ENCODE measurements around the gene CALD1.
A peak's percentile ranks its signal among the peaks of the same experiment; 100 is the strongest.

CALD1 gene

GRCh38 chr7:134763960-134764359 lies 15.5 kb upstream of the CALD1 start:
- no peak for DNase-seq

GRCh38 chr7:134764365-134764764 lies 15.1 kb upstream of the CALD1 start:
- no peak for DNase-seq

- DNase-seq, result peak; percentile 78
Measured at GRCh38 chr7:134766779-134767519, 12.5 kb upstream of the CALD1 start.

GRCh38 chr7:134767520-134768168 lies 11.8 kb upstream of the CALD1 start:
- no peak for DNase-seq

- DNase-seq, result no peak
Measured at GRCh38 chr7:134768243-134768642, 11.2 kb upstream of the CALD1 start.

GRCh38 chr7:134770676-134771075 lies 8.8 kb upstream of the CALD1 start:
- DNase-seq, result no peak

GRCh38 chr7:134771111-134771510 lies 8.3 kb upstream of the CALD1 start:
- DNase-seq, result no peak

- DNase-seq, result no peak
Measured at GRCh38 chr7:134771889-134772288, 7.5 kb upstream of the CALD1 start.

GRCh38 chr7:134772401-134772800 lies 7.0 kb upstream of the CALD1 start:
- no peak for DNase-seq

GRCh38 chr7:134773164-134773563 lies 6.3 kb upstream of the CALD1 start:
- DNase-seq, result no peak

GRCh38 chr7:134774119-134774518 lies 5.3 kb upstream of the CALD1 start:
- no peak for DNase-seq

- no peak for DNase-seq
Measured at GRCh38 chr7:134777470-134777869, 2.0 kb upstream of the CALD1 start.

- DNase-seq, result no peak
Measured at GRCh38 chr7:134777908-134778580, 1.4 kb upstream of the CALD1 start.

GRCh38 chr7:134779741-134780065 lies 269 bp downstream of the CALD1 start:
- DNase-seq, result no peak

GRCh38 chr7:134780166-134780828 lies 863 bp downstream of the CALD1 start:
- DNase-seq, result no peak

GRCh38 chr7:134781171-134781570 lies 1.7 kb downstream of the CALD1 start:
- DNase-seq, result no peak

- DNase-seq, result peak; percentile 71
Measured at GRCh38 chr7:134782121-134782623, 2.7 kb downstream of the CALD1 start.

- DNase-seq, result no peak
Measured at GRCh38 chr7:134783294-134784069, 4.0 kb downstream of the CALD1 start.

- DNase-seq, result no peak
Measured at GRCh38 chr7:134784251-134785049, 5.0 kb downstream of the CALD1 start.

GRCh38 chr7:134785842-134786241 lies 6.4 kb downstream of the CALD1 start:
- DNase-seq, result no peak

- DNase-seq, result no peak
Measured at GRCh38 chr7:134787064-134787463, 7.6 kb downstream of the CALD1 start.

GRCh38 chr7:134787720-134788119 lies 8.3 kb downstream of the CALD1 start:
- DNase-seq, result no peak

Data from fibroblast of skin of right biceps (primary cell).